MM.1S (cell line): ENCODE data around the gene SNX24.
"Not testable (repeated sequence)": the region's sequence is repeated elsewhere in the genome, so short reads cannot be mapped to it uniquely, and the experiment has no call there.

Experiments
- EZH2 ChIP-seq: fragments of 300-600 bp; sonication (generic); optimal IDR thresholded peaks from 2 replicates; pipeline ENCODE3; 2017; ENCODE audit warnings: low read depth, mild to moderate bottlenecking, antibody characterized with exemption, low read length, mixed read lengths
- EZH2phosphoT487 ChIP-seq: fragments of 300-600 bp; sonication (generic); IDR thresholded peaks from 2 replicates; pipeline ENCODE4 v1.6.1; 2018; ENCODE audit warnings: antibody characterized with exemption, low read length
- TF ChIP-seq, protein P1 (sequence below): fragments of 300-600 bp; sonication (generic); IDR thresholded peaks from 2 replicates; pipeline ENCODE4 v1.5.1; 2016; ENCODE audit warnings: antibody characterized with exemption, low read length, mixed read lengths

- TF ChIP-seq, protein P1, sequence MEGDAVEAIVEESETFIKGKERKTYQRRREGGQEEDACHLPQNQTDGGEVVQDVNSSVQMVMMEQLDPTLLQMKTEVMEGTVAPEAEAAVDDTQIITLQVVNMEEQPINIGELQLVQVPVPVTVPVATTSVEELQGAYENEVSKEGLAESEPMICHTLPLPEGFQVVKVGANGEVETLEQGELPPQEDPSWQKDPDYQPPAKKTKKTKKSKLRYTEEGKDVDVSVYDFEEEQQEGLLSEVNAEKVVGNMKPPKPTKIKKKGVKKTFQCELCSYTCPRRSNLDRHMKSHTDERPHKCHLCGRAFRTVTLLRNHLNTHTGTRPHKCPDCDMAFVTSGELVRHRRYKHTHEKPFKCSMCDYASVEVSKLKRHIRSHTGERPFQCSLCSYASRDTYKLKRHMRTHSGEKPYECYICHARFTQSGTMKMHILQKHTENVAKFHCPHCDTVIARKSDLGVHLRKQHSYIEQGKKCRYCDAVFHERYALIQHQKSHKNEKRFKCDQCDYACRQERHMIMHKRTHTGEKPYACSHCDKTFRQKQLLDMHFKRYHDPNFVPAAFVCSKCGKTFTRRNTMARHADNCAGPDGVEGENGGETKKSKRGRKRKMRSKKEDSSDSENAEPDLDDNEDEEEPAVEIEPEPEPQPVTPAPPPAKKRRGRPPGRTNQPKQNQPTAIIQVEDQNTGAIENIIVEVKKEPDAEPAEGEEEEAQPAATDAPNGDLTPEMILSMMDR: not testable (repeated sequence)
- not testable (repeated sequence) for TF ChIP-seq EZH2, EZH2phosphoT487
These were observed 128.8 kb downstream of the SNX24 start for GRCh38 chr5:122974251-122974650.
